ENCODE data around the gene PRUNE2.
A peak's percentile ranks its signal among the peaks of the same experiment; 100 is the strongest.

PRUNE2 gene

DNA sequence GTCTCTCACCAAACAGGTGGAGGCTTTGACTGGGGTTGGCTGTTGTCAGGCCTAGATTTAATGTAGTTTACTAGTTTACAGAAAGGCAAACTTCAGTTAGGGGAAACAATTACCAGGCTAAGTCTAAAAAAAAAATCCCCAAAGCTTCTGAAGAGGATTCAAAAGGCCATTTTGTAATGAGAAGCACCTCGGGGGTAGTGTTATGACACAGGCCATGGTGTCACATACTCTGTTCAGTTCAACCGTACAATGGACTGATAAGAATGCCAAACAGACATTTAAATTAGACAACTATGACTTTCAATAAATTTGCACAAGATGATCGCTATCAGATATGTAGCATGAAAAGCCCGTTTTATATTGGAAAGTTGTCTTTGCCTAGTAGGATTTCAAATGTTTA is 261.7 kb downstream of the PRUNE2 start:
- ChIA-PET CTCF (interaction anchor here (1.2 to 3.4 kb wide), 9 partner anchors 11 to 188 kb away, joined by 3 to 25 read pairs (median 5); partner anchors contain the start of gene GCNT1), POLR2A (no interaction called here)
- TF ChIP-seq, protein P1, sequence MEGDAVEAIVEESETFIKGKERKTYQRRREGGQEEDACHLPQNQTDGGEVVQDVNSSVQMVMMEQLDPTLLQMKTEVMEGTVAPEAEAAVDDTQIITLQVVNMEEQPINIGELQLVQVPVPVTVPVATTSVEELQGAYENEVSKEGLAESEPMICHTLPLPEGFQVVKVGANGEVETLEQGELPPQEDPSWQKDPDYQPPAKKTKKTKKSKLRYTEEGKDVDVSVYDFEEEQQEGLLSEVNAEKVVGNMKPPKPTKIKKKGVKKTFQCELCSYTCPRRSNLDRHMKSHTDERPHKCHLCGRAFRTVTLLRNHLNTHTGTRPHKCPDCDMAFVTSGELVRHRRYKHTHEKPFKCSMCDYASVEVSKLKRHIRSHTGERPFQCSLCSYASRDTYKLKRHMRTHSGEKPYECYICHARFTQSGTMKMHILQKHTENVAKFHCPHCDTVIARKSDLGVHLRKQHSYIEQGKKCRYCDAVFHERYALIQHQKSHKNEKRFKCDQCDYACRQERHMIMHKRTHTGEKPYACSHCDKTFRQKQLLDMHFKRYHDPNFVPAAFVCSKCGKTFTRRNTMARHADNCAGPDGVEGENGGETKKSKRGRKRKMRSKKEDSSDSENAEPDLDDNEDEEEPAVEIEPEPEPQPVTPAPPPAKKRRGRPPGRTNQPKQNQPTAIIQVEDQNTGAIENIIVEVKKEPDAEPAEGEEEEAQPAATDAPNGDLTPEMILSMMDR (IDR thresholded peaks at IDR 0.05; ENCODE audit: control extremely low read depth, extremely low read depth, low read depth, missing control alignments) = no peak
- DNase-seq (ENCODE audit: extremely low spot score) = no peak

- ChIA-PET CTCF (interaction anchor here (0.9 to 3.4 kb wide), 10 partner anchors 9 to 188 kb away, joined by 3 to 25 read pairs (median 4); partner anchors contain the start of gene GCNT1), POLR2A (no interaction called here)
- DNase-seq (ENCODE audit: extremely low spot score) = peak; percentile 49
- TF ChIP-seq, protein P1 (IDR thresholded peaks at IDR 0.05; ENCODE audit: control extremely low read depth, extremely low read depth, low read depth, missing control alignments) = no peak
Measured at GRCh38 chr9:76643399-76644117, 262.4 kb downstream of the PRUNE2 start.

DNA sequence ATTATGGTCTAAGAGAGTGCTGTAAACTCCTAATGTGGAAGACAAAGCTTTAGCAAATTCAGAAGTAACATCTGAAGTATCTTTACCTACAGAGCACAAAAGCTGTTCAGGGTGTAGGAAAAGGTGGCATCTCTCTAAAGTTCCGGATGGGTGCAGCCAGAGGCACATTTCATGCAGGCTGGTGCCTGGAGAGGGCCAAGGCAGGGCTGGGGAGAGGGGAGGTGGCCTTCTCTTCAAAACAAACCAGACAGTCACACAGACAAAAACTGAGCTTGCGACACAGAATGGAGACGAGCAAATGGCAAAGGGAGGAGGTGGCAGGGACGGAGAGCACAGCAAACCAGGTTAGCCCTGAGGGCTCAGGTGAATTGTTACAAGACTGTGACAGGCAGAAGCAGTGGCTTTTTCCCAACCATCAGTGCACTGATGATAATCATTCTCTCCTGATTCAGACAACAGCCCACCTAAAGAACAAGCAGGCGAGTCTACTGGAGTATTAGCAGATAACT is 263.2 kb downstream of the PRUNE2 start:
- TF ChIP-seq, protein P1 (IDR thresholded peaks at IDR 0.05; ENCODE audit: control extremely low read depth, extremely low read depth, low read depth, missing control alignments) = no peak
- CTCF ChIA-PET = interaction anchor here (0.9 to 2.8 kb wide), 11 partner anchors 8 to 187 kb away, joined by 3 to 9 read pairs (median 4); partner anchors contain the start of gene GCNT1
- POLR2A ChIA-PET = no interaction called here
- no peak for DNase-seq (ENCODE audit: extremely low spot score)

GRCh38 chr9:76642074-76642473 is 263.8 kb downstream of the PRUNE2 start:
- TF ChIP-seq, protein P1 (IDR thresholded peaks at IDR 0.05; ENCODE audit: control extremely low read depth, extremely low read depth, low read depth, missing control alignments) = no peak
- POLR2A ChIA-PET = no interaction called here
- CTCF ChIA-PET = interaction anchor here (0.9 to 2.8 kb wide), 8 partner anchors 9 to 186 kb away, joined by 3 to 9 read pairs (median 4); partner anchors contain the start of gene GCNT1

DNA sequence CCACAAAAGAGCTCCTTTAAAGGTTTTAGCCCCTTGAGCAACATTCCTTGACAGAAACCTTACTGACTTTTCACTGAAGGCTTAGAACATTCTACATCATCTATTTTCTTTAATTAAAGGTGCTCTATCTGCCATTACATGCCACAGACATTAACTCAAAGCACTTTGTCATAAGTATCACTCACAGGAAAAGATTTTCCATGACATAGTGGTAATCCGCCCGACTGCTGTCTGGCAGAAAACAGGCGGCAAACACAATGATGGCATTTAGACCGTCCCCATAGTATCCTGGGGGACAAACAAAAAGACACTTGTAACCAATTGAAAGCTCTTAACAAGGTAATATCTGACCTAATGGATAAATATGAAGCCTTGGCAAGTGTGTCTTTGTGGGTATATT is 267.9 kb downstream of the PRUNE2 start:
- ChIA-PET POLR2A (no interaction called here), CTCF (interaction anchor here (1.1 kb wide), 3 partner anchors 13 to 26 kb away, joined by 3 to 4 read pairs (median 3); no protein-coding TSS in a partner anchor)
- TF ChIP-seq, protein P1 (IDR thresholded peaks at IDR 0.05; ENCODE audit: control extremely low read depth, extremely low read depth, low read depth, missing control alignments) = no peak
- DNase-seq (ENCODE audit: extremely low spot score) = no peak

More at GRCh38 chr9:76642074-76642473, 263.8 kb downstream of the PRUNE2 start:
- no peak for DNase-seq (ENCODE audit: extremely low spot score)

DNA sequence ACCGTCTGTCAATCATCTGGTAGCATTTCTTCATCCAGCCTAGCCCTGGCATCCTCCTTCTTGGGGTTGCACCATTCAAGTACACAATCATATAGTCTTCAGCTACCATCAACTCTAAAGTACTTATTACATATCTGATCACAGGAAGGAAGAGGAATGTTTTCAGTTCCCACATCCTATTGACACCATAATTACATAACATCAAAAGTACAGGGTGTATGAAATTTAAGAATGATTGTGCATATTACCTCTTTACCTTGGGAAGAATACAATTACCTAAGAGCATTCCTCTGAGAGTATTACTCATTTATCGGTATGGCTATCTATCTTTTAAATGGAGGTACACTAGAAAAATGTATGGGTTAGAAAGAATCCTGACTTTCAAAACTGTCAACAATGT is 268.5 kb downstream of the PRUNE2 start:
- TF ChIP-seq, protein P1 (IDR thresholded peaks at IDR 0.05; ENCODE audit: control extremely low read depth, extremely low read depth, low read depth, missing control alignments) = no peak
- ChIA-PET POLR2A (no interaction called here), CTCF (interaction anchor here (1.1 kb wide), 3 partner anchors 14 to 25 kb away, joined by 3 to 4 read pairs (median 3); no protein-coding TSS in a partner anchor)
- no peak for DNase-seq (ENCODE audit: extremely low spot score)

All from GM10248 (cell line).